ENCODE measurements around the gene NTSR1. TPM values are rescaled to one million over a fixed set of nuclear protein-coding genes. Genes with fewer than 3 reads are reported as not detected.

NTSR1 gene
- total and polyA plus RNA-seq, 2 of the 8 experiments (the other 6 are each of a cell fraction or from before 2014, with no cell fraction given) = 0.53 to 0.89 TPM

DNA sequence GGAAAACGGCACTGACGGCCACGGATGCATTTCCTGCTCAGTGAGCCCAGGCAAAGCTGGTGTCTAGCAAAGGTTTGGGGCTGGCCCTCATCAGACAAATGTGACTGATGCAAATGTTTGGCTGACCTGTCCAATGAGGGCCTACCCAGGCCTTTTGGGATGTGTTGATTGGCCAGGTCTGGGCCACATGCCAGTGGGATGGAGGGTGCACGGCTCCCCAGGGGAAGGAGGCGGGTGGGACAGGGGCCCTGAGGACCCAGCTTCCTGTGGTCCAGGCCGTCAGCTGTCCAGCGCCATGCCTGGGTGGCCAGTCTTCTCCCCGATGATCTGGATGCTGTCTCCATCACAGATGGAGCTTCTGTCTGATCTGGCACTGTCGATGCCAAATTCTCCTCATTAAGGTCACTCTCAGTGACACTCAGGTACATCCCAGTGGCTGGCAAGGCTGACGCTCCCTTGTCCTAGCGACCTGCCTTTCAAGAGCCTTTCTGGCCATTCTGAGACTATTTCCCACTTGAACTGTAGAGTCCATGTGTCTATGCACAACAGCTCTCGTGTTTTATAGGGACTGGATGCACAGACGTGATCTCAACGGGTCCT lies 43.0 kb downstream of the NTSR1 start:
- Histone ChIP-seq H3K23ac (ENCODE audit: insufficient read length) (no peak overlapping the region), H3K9me3 (ENCODE audit: insufficient read depth in 2 of 2, low read depth in 1 of 2, low read length in 1 of 2) (no peaks in the 10 kb centered on the region), H3K79me1 (ENCODE audit: low read depth, low read length) (no peaks in the 10 kb centered on the region), H2BK15ac (ENCODE audit: low read length) (no peak overlapping the region; the same call in 1 of the 2 replicates), H3K36me3 (ENCODE audit: control insufficient read depth in 2 of 4, insufficient read depth in 4 of 4, low read length in 3 of 4) (no peaks in the 10 kb centered on the region), H3K18ac (ENCODE audit: extremely low read depth, low read length) (0 out of 2 replicates have a peak overlapping the region, but pooled peaks have one; percentile 10), H3K27me3 (replicated peaks in 1 of 4; ENCODE audit: control insufficient read depth in 3 of 4, extremely low read depth in 1 of 4, insufficient read depth in 3 of 4, low read length in 3 of 4) (no peaks in the 10 kb centered on the region; a peak in 2 of 7 replicates), H4K91ac (replicated peaks; ENCODE audit: insufficient read length, low read length) (no peak overlapping the region), H4K5ac (ENCODE audit: insufficient read length, low read depth, low read length) (no peak overlapping the region), H3K79me2 (ENCODE audit: control insufficient read depth in 1 of 2, insufficient read depth in 2 of 2, low read length in 2 of 2) (no peaks in the 10 kb centered on the region), H3K4me2 (ENCODE audit: insufficient read depth in 1 of 2, low read depth in 2 of 2, low read length in 2 of 2) (peak overlapping the region in 1 of 2 experiments; percentile 36; a peak in 1 of 4 replicates), H3K4me3 (ENCODE audit: extremely low read depth in 1 of 4, insufficient read depth in 2 of 4, low read depth in 3 of 4, low read length in 4 of 4) (no peak overlapping the region), H3K4ac (replicated peaks; ENCODE audit: insufficient read length, low read depth, low read length) (no peak overlapping the region), H3K14ac (ENCODE audit: insufficient read length) (no peak overlapping the region), H2AK5ac (ENCODE audit: low read depth, low read length) (no peak overlapping the region), H2BK12ac (ENCODE audit: low read depth, low read length) (no peak overlapping the region; the same call in 1 of the 2 replicates), H3K4me1 (replicated peaks in 1 of 4; ENCODE audit: control insufficient read depth in 3 of 4, insufficient read depth in 4 of 4, low read length in 3 of 4) (peaks cover 0 to 10% (median 6%) of the 10 kb centered on the region in 4 experiments; a peak in 5 of 7 replicates), H3K23me2 (ENCODE audit: low read depth, low read length) (no peaks in the 10 kb centered on the region; the same call in 1 of the 2 replicates), H3K56ac (replicated peaks; ENCODE audit: insufficient read length, low read depth, low read length) (no peak overlapping the region), H2BK20ac (ENCODE audit: low read length) (no peak overlapping the region), H3K27ac (ENCODE audit: low read depth, low read length) (no peak overlapping the region), H2BK120ac (replicated peaks; ENCODE audit: low read depth, low read length) (no peak overlapping the region), H2BK5ac (ENCODE audit: low read depth, low read length) (no peak overlapping the region), H4K8ac (ENCODE audit: extremely low read depth, insufficient read depth, low read length) (no peak overlapping the region; the same call in 1 of the 2 replicates), H2AFZ (ENCODE audit: low read length) (no peak overlapping the region), H4K20me1 (replicated peaks in 1 of 2; ENCODE audit: control insufficient read depth in 1 of 2, insufficient read depth in 2 of 2, low read length in 2 of 2) (no peaks in the 10 kb centered on the region), H3K9ac (replicated peaks in 1 of 4; ENCODE audit: extremely low read depth in 1 of 4, low read depth in 3 of 4, low read length in 3 of 4) (no peak overlapping the region)
- WGBS, 2 experiments (ENCODE audit: extremely low coverage in 1 of 2, insufficient coverage in 1 of 2, insufficient read length in 1 of 2, insufficient replicate concordance in 2 of 2, low coverage in 1 of 2, low lambda C conversion rate in 2 of 2, missing lambda C conversion rate in 1 of 2) = 84% methylated on average over 14 of the region's 14 CpGs; no CpG with 5 or more reads in 1 of the 2 experiments
- DNase-seq (ENCODE audit: low read depth in 1 of 2, low spot score in 2 of 2) (no peak), FAIRE-seq (no peak)
- ChIA-PET POLR2A (ENCODE audit: partially characterized antibody) (interaction anchor here (2.0 kb wide), 1 partner anchor 10 kb away, joined by 5 read pairs; no protein-coding TSS in a partner anchor), CTCF (ENCODE audit: partially characterized antibody) (interaction anchor here (0.7 to 2.2 kb wide), 11 partner anchors 10 to 81 kb away, joined by 3 to 15 read pairs (median 3); partner anchors contain the start of gene NTSR1)
- TF ChIP-seq, protein P1, sequence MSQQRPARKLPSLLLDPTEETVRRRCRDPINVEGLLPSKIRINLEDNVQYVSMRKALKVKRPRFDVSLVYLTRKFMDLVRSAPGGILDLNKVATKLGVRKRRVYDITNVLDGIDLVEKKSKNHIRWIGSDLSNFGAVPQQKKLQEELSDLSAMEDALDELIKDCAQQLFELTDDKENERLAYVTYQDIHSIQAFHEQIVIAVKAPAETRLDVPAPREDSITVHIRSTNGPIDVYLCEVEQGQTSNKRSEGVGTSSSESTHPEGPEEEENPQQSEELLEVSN (IDR thresholded peaks at IDR 0.05) = no peak
- TF ChIP-seq TBP (IDR thresholded peaks at IDR 0.05; ENCODE audit: low read depth, low read length) (no peak), SP4 (IDR thresholded peaks at IDR 0.05; ENCODE audit: low read length) (no peak), RNF2 (IDR thresholded peaks at IDR 0.05; ENCODE audit: borderline replicate concordance, low read depth, low read length, missing control alignments, poor library complexity, severe bottlenecking) (no peak), JUND (IDR thresholded peaks at IDR 0.05; ENCODE audit: low read length) (no peak), POLR2AphosphoS5 (IDR thresholded peaks at IDR 0.05; ENCODE audit: low read depth, low read length) (no peak), POU5F1 (IDR thresholded peaks at IDR 0.05; ENCODE audit: low read depth, low read length) (no peak)
- TF ChIP-seq, protein P2, sequence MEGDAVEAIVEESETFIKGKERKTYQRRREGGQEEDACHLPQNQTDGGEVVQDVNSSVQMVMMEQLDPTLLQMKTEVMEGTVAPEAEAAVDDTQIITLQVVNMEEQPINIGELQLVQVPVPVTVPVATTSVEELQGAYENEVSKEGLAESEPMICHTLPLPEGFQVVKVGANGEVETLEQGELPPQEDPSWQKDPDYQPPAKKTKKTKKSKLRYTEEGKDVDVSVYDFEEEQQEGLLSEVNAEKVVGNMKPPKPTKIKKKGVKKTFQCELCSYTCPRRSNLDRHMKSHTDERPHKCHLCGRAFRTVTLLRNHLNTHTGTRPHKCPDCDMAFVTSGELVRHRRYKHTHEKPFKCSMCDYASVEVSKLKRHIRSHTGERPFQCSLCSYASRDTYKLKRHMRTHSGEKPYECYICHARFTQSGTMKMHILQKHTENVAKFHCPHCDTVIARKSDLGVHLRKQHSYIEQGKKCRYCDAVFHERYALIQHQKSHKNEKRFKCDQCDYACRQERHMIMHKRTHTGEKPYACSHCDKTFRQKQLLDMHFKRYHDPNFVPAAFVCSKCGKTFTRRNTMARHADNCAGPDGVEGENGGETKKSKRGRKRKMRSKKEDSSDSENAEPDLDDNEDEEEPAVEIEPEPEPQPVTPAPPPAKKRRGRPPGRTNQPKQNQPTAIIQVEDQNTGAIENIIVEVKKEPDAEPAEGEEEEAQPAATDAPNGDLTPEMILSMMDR (IDR thresholded peaks at IDR 0.05; ENCODE audit: control extremely low read depth in 1 of 3, insufficient read depth in 1 of 3, low read depth in 1 of 3, low read length in 3 of 3) = no peak
